SU-DHL-6 (cell line): ENCODE results near the gene ATP8A1.
A peak's percentile ranks its signal among the peaks of the same experiment; 100 is the strongest.

Experiments used
- H2AFZ ChIP-seq: fragments of 200-600 bp; sonication (generic); 2 replicates; pipeline ENCODE4 v1.6.1; 2014; ENCODE audit warnings: low read depth, mild to moderate bottlenecking, moderate library complexity, mixed read lengths, antibody characterized with exemption, low read length; ENCODE audit not compliant: severe bottlenecking
- H3F3A ChIP-seq: fragments of 200-600 bp; shearing (Covaris generic); 2 replicates; pipeline ENCODE4 v1.6.0; 2016; ENCODE audit warnings: antibody characterized with exemption, mild to moderate bottlenecking; ENCODE audit not compliant: insufficient read depth
- H3K27ac ChIP-seq: fragments of 200-600 bp; sonication (generic); 2 replicates; pipeline ENCODE4 v1.5.1; 2016; ENCODE audit warnings: low read depth, mild to moderate bottlenecking, low read length, moderate library complexity, mixed read lengths
- H3K27me3 ChIP-seq: fragments of 200-600 bp; sonication (generic), shearing (Covaris generic); 2 replicates; pipeline ENCODE4 v1.6.0; 2014; ENCODE audit warnings: mild to moderate bottlenecking, low read length
- H3K36me3 ChIP-seq: fragments of 200-600 bp; sonication (generic); 2 replicates; pipeline ENCODE4 v1.6.1; 2014; ENCODE audit warnings: mild to moderate bottlenecking, low read length, mixed read lengths
- H3K4me2 ChIP-seq: fragments of 300-600, 200-600 bp; shearing (Covaris generic), sonication (generic); 2 replicates; pipeline ENCODE4 v1.6.0; 2014; ENCODE audit warnings: low read length, low read depth, mild to moderate bottlenecking; ENCODE audit not compliant: poor library complexity, severe bottlenecking
- H3K4me3 ChIP-seq: fragments of 200-600 bp; sonication (generic); 2 replicates; pipeline ENCODE4 v1.5.1; 2014; ENCODE audit warnings: antibody characterized with exemption, low read length, mild to moderate bottlenecking, mixed read lengths; ENCODE audit not compliant: insufficient read depth, poor library complexity, severe bottlenecking
- H3K79me2 ChIP-seq: fragments of 200-600 bp; sonication (generic); 2 replicates; pipeline ENCODE4 v1.6.1; 2014; ENCODE audit warnings: mild to moderate bottlenecking, low read length, moderate library complexity; ENCODE audit not compliant: insufficient read depth
- H3K9ac ChIP-seq: fragments of 200-600 bp; sonication (generic); 2 replicates; pipeline ENCODE4 v1.7.0; 2014; ENCODE audit warnings: mild to moderate bottlenecking, low read length
- H3K9me2 ChIP-seq: fragments of 200-600 bp; sonication (generic); replicated peaks from 2 replicates; pipeline ENCODE4 v1.6.1; 2014; ENCODE audit warnings: low read length; ENCODE audit not compliant: insufficient read depth
- H3K9me3 ChIP-seq: fragments of 200-600 bp; sonication (generic); 2 replicates; pipeline ENCODE4 v1.6.1; 2014; ENCODE audit warnings: low read length, mixed read lengths; ENCODE audit not compliant: insufficient read depth
- H4K20me1 ChIP-seq: fragments of 200-600 bp; sonication (generic); 2 replicates; pipeline ENCODE4 v1.6.1; 2014; ENCODE audit warnings: low read depth, mild to moderate bottlenecking, antibody characterized with exemption, low read length, moderate library complexity, mixed read lengths
- CTCF ChIP-seq: fragments of 200-600 bp; sonication (generic); IDR thresholded peaks from one replicate; pipeline ENCODE4 v1.5.1; 2017; ENCODE audit warnings: antibody characterized with exemption, mild to moderate bottlenecking, low read length, moderate library complexity; ENCODE audit not compliant: insufficient read depth, poor library complexity, severe bottlenecking
- EZH2phosphoT487 ChIP-seq: fragments of 200-600 bp; sonication (generic), shearing (Covaris generic); conservative IDR thresholded peaks from 2 replicates; pipeline ENCODE4 v1.6.1; 2018; ENCODE audit warnings: mild to moderate bottlenecking, antibody characterized with exemption, low read length, moderate library complexity, mixed read lengths

Gene ATP8A1

GRCh38 chr4:42641161-42641560 lies 15.7 kb downstream of the ATP8A1 start:
- Histone ChIP-seq H4K20me1 (no peaks in the 10 kb centered on the region), H3K79me2 (peaks cover 88% of the 10 kb centered on the region), H3K4me3 (no peak overlapping the region), H3K9ac (no peak overlapping the region), H3K27me3 (no peaks in the 10 kb centered on the region), H3K27ac (peak overlapping the region; percentile 77), H3K4me2 (peak overlapping the region; percentile 59), H3K9me2 (no peaks in the 10 kb centered on the region), H3K9me3 (no peaks in the 10 kb centered on the region), H3K36me3 (no peaks in the 10 kb centered on the region), H3F3A (peaks cover 14% of the 10 kb centered on the region), H2AFZ (no peak overlapping the region)
- no peak for TF ChIP-seq CTCF
- no peak for TF ChIP-seq EZH2phosphoT487

GRCh38 chr4:42640613-42641012 lies 16.3 kb downstream of the ATP8A1 start:
- TF ChIP-seq EZH2phosphoT487: no peak
- no peak for TF ChIP-seq CTCF
- peaks cover 82% of the 10 kb centered on the region for H3K79me2 ChIP-seq

GRCh38 chr4:42638993-42639392 lies 17.9 kb downstream of the ATP8A1 start:
- no peaks in the 10 kb centered on the region for H3K36me3 ChIP-seq
- peak overlapping the region; percentile 3 for H3K4me3 ChIP-seq
- no peak overlapping the region for H2AFZ ChIP-seq
- H3F3A ChIP-seq: peaks cover 14% of the 10 kb centered on the region
- no peaks in the 10 kb centered on the region for H4K20me1 ChIP-seq
- no peaks in the 10 kb centered on the region for H3K9me3 ChIP-seq
- H3K9ac ChIP-seq: peak overlapping the region; percentile 11
- H3K9me2 ChIP-seq: no peaks in the 10 kb centered on the region
- H3K27ac ChIP-seq: peak overlapping the region; percentile 77
- peaks cover 79% of the 10 kb centered on the region for H3K79me2 ChIP-seq
- H3K27me3 ChIP-seq: no peaks in the 10 kb centered on the region
- H3K4me2 ChIP-seq: peak overlapping the region; percentile 59
- no peak for TF ChIP-seq EZH2phosphoT487
- TF ChIP-seq CTCF: no peak

More at GRCh38 chr4:42640613-42641012, 16.3 kb downstream of the ATP8A1 start:
- Histone ChIP-seq H3K9me2 (no peaks in the 10 kb centered on the region), H4K20me1 (no peaks in the 10 kb centered on the region), H2AFZ (no peak overlapping the region), H3K4me3 (no peak overlapping the region), H3K9ac (0 out of 2 replicates have a peak overlapping the region, but pooled peaks have one; percentile 11), H3K27ac (peak overlapping the region; percentile 77), H3F3A (peaks cover 14% of the 10 kb centered on the region), H3K27me3 (no peaks in the 10 kb centered on the region), H3K36me3 (no peaks in the 10 kb centered on the region), H3K9me3 (no peaks in the 10 kb centered on the region), H3K4me2 (peak overlapping the region; percentile 59)

GRCh38 chr4:42638321-42638720 lies 18.6 kb downstream of the ATP8A1 start:
- Histone ChIP-seq H3F3A (peaks cover 14% of the 10 kb centered on the region), H3K27me3 (no peaks in the 10 kb centered on the region), H2AFZ (no peak overlapping the region), H3K4me2 (peak overlapping the region; percentile 59), H3K9me3 (no peaks in the 10 kb centered on the region), H3K9me2 (no peaks in the 10 kb centered on the region), H3K9ac (no peak overlapping the region; the same call in 1 of the 2 replicates), H3K27ac (peak overlapping the region; percentile 77), H3K79me2 (peaks cover 79% of the 10 kb centered on the region), H3K36me3 (no peaks in the 10 kb centered on the region), H3K4me3 (no peak overlapping the region), H4K20me1 (no peaks in the 10 kb centered on the region)
- no peak for TF ChIP-seq EZH2phosphoT487
- no peak for TF ChIP-seq CTCF
